ENCODE measurements around the gene TAS2R14.

DNA sequence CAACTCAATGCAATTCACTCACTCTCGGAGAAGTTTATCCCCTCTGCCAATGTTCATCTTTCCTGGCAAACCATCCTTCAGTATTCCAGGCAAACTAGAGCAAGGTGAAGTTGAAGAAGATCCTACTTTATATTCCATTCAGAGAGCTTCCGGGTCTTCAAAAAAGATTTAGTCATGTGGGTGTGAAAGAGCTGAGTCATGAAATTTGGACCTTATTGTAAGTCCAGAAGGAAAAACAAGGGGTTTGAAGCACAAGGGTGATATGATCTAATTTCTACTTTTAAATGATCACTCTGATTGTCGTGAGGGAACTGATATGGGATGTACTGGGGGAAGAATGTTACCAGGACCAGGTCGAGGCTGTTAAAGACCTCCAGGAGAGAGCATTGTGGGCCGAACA is 12.8 kb downstream of the TAS2R14 start:
- TF ChIP-seq EZH2phosphoT487 (conservative IDR thresholded peaks at IDR 0.05; ENCODE audit: low read length): no peak
- TF ChIP-seq, protein P1, sequence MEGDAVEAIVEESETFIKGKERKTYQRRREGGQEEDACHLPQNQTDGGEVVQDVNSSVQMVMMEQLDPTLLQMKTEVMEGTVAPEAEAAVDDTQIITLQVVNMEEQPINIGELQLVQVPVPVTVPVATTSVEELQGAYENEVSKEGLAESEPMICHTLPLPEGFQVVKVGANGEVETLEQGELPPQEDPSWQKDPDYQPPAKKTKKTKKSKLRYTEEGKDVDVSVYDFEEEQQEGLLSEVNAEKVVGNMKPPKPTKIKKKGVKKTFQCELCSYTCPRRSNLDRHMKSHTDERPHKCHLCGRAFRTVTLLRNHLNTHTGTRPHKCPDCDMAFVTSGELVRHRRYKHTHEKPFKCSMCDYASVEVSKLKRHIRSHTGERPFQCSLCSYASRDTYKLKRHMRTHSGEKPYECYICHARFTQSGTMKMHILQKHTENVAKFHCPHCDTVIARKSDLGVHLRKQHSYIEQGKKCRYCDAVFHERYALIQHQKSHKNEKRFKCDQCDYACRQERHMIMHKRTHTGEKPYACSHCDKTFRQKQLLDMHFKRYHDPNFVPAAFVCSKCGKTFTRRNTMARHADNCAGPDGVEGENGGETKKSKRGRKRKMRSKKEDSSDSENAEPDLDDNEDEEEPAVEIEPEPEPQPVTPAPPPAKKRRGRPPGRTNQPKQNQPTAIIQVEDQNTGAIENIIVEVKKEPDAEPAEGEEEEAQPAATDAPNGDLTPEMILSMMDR (IDR thresholded peaks at IDR 0.05; ENCODE audit: insufficient read depth, low read length, poor library complexity, severe bottlenecking): no peak

Data from SU-DHL-6 (cell line).